ENCODE measurements around the gene NYAP2.

DNA sequence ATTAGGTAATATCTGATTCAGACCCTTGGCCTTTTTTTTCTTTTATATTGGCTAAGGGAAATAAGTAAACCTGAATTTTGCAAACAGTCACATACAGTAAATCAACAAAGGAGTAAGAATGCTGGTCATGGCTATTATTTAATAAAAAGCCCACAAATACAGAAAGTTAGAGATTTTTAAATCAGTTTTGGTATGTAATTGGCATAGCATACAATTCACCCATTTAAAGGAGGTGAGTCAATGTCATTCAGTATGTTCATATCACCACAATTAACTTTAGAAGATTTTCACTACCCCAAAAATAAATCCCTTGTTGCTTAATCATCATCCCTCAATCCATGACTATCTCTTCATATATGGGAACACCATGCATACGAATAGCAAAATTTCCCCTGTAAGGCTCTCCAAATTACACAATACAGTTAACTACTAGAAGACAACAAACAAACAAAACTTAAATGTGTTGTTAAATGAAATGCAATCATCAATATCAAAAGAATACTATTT lies 45.9 kb upstream of the NYAP2 start:
- TF ChIP-seq CTCF (IDR thresholded peaks at IDR 0.05; ENCODE audit: low read length) = no peak
- no peak for TF ChIP-seq EZH2 (IDR thresholded peaks at IDR 0.05; ENCODE audit: borderline replicate concordance, low read length)
